ENCODE results near the gene WWOX. TPM values are rescaled to one million over a fixed set of nuclear protein-coding genes. Genes with fewer than 3 reads are reported as not detected.

Gene WWOX
- total and polyA plus RNA-seq, 7 donors: 7.1 to 46.8 (median 16.1) TPM

DNA sequence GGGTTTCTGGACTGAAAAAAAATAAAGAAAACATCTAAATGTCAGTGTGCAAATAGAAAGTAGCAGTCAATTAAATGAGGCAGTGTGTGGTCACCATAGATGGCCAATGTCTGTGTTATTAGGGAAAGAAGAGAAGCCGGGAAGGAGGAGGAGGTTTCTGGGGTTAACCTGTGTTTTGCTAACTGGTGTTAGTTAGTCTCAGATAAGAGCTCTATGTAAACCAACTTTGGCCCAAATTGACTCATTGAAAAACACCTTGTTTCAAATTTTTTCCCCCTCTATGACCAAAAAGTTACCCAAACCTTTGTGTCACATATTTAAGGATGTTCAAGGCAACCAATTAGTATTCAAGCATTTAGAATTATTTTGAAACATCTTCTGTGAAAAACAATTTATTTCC lies 970.2 kb downstream of the WWOX start:
- Histone ChIP-seq H3K9me3 (no peaks in the 10 kb centered on the region), H3K36me3 (no peaks in the 10 kb centered on the region), H3K4me3 (no peak overlapping the region), H3K4me1 (peaks cover 0 to 49% (median 29%) of the 10 kb centered on the region in 4 donors), H3K27ac (peak overlapping the region; percentile 59 to 75 (median 67)), H3K27me3 (no peaks in the 10 kb centered on the region)
- WGBS, 2 donors: 63 to 75% methylated on average over 1 of the region's 1 CpG
- intact Hi-C loops (cut with DNase I): loop anchor here (5.0 to 10.0 kb wide), 4 partner anchors 95 to 535 kb away; partner anchors contain the start of gene MAF
- no peak for DNase-seq
- TF ChIP-seq EP300 (IDR thresholded peaks at IDR 0.05) (no peak), POLR2AphosphoS5 (IDR thresholded peaks at IDR 0.05) (no peak), POLR2A (IDR thresholded peaks at IDR 0.05) (no peak)
- TF ChIP-seq, protein P1, sequence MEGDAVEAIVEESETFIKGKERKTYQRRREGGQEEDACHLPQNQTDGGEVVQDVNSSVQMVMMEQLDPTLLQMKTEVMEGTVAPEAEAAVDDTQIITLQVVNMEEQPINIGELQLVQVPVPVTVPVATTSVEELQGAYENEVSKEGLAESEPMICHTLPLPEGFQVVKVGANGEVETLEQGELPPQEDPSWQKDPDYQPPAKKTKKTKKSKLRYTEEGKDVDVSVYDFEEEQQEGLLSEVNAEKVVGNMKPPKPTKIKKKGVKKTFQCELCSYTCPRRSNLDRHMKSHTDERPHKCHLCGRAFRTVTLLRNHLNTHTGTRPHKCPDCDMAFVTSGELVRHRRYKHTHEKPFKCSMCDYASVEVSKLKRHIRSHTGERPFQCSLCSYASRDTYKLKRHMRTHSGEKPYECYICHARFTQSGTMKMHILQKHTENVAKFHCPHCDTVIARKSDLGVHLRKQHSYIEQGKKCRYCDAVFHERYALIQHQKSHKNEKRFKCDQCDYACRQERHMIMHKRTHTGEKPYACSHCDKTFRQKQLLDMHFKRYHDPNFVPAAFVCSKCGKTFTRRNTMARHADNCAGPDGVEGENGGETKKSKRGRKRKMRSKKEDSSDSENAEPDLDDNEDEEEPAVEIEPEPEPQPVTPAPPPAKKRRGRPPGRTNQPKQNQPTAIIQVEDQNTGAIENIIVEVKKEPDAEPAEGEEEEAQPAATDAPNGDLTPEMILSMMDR (IDR thresholded peaks at IDR 0.05): no peak

DNA sequence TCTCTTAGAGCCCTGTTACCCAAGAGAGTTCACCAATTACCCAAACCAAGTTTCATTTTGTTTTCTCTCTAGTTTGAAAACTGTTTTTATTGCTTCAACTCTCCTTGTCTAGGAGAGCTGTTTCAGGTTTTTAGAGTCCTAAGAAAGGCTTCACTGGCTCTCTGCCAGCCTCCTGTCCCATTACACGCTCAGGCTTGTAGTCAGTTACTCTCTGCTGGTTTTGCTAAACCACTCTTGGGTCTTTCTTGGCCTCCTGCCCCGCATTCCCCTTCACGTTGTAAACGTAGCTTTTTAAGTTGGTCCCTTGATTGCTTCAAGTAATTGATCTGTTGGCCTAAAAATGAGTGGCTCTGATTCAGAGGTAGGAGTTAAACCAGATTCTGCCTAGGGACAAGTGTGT lies 972.0 kb downstream of the WWOX start:
- intact Hi-C loops (cut with DNase I): loop anchor here (5.0 to 10.0 kb wide), 4 partner anchors 93 to 533 kb away; partner anchors contain the start of gene MAF
- peak; percentile 79 for DNase-seq
- peaks cover 0 to 60% (median 32%) of the 10 kb centered on the region in 4 donors for H3K4me1 ChIP-seq
- TF ChIP-seq POLR2AphosphoS5 (IDR thresholded peaks at IDR 0.05) (peak in 1 of 4 donors; percentile 6), EP300 (IDR thresholded peaks at IDR 0.05) (no peak)
- 56 to 71% methylated on average over 4 of the region's 4 CpGs for WGBS, 2 donors
- H3K36me3 ChIP-seq: no peaks in the 10 kb centered on the region
- H3K27ac ChIP-seq: peak overlapping the region; percentile 65 to 75 (median 67)
- H3K4me3 ChIP-seq: no peak overlapping the region
- no peaks in the 10 kb centered on the region for H3K27me3 ChIP-seq
- H3K9me3 ChIP-seq: no peaks in the 10 kb centered on the region

DNA sequence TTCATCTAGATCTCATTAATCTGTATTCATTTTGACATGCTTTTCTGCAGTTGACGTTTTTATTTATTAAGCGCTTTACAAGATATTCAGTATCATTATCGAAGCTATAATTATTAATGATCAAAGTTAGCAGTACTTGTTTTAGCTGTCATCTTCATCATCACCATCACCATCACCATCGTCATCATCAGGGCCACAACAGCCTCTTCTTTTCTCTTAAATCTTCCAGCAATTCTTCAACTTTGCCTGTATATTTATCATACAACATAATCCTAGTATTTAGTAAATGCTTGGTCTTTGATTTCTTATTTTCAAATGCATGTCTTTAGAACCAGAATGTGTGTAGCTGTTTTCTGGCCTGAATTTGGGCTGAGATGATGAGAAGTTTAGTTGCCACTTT lies 973.1 kb downstream of the WWOX start:
- 94 to 96% methylated on average over 4 of the region's 4 CpGs for WGBS, 2 donors
- intact Hi-C loops (cut with DNase I): loop anchor here (5.0 to 10.0 kb wide), 4 partner anchors 92 to 532 kb away; partner anchors contain the start of gene MAF
- no peaks in the 10 kb centered on the region for H3K36me3 ChIP-seq
- TF ChIP-seq POLR2A (IDR thresholded peaks at IDR 0.05): no peak
- TF ChIP-seq EP300 (IDR thresholded peaks at IDR 0.05): no peak
- TF ChIP-seq, protein P1 (IDR thresholded peaks at IDR 0.05): no peak
- no peak for TF ChIP-seq POLR2AphosphoS5 (IDR thresholded peaks at IDR 0.05)
- H3K27ac ChIP-seq: no peak overlapping the region
- DNase-seq: no peak
- peaks cover 0 to 60% (median 31%) of the 10 kb centered on the region in 4 donors for H3K4me1 ChIP-seq
- no peaks in the 10 kb centered on the region for H3K9me3 ChIP-seq
- H3K27me3 ChIP-seq: no peaks in the 10 kb centered on the region
- H3K4me3 ChIP-seq: no peak overlapping the region

DNA sequence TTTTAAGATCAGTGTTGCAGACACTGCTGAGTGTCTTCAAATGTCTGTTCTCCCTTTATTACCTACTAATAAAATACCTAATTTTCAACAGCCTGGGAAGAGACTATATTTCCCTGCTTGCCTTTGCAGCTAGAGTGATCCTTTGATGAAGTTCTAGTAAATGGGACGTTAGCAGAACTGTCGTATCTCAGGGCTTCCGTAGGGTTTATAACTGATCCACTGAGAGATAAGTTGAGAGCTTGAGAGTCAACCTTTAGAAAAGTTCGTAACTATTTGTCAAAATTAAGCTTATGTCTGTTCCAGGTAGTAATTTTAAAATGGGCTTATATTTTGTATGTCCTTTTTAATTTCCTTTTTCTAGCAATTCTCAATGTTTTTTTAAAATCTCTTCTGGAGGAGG lies 974.1 kb downstream of the WWOX start:
- Histone ChIP-seq H3K27ac (no peak overlapping the region), H3K27me3 (no peaks in the 10 kb centered on the region), H3K36me3 (no peaks in the 10 kb centered on the region), H3K4me3 (no peak overlapping the region), H3K9me3 (no peaks in the 10 kb centered on the region), H3K4me1 (peaks cover 0 to 54% (median 30%) of the 10 kb centered on the region in 4 donors)
- intact Hi-C loops (cut with DNase I): loop anchor here (5.0 to 10.0 kb wide), 4 partner anchors 91 to 531 kb away; partner anchors contain the start of gene MAF
- WGBS, 2 donors: 58 to 89% methylated on average over 4 of the region's 4 CpGs
- TF ChIP-seq POLR2A (IDR thresholded peaks at IDR 0.05): no peak
- no peak for DNase-seq

DNA sequence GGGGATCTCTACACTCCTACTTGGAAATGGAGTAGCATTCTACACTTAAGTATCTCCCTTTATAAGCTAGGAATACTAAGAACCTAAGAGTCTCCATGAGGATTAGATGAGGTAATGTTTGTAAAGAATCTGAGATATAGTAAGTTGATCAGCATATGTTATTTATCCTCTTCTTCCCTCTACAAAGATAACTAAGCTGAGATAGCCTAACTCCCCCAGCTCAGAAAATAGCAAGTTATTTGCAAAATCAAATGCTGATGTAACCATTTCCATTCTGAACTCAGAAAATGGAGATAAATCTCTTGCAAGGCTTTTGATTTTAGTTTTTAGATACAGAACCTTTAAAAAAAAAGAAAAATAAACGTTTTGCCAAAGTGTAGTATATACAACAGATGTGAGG lies 975.1 kb downstream of the WWOX start:
- Histone ChIP-seq H3K27ac (peak overlapping the region in 2 of 4 donors; percentile 22 to 41), H3K4me3 (no peak overlapping the region), H3K36me3 (no peaks in the 10 kb centered on the region), H3K4me1 (peaks cover 0 to 45% (median 24%) of the 10 kb centered on the region in 4 donors), H3K9me3 (no peaks in the 10 kb centered on the region), H3K27me3 (no peaks in the 10 kb centered on the region)
- DNase-seq: no peak
- TF ChIP-seq, protein P1 (IDR thresholded peaks at IDR 0.05): no peak
- TF ChIP-seq POLR2AphosphoS5 (IDR thresholded peaks at IDR 0.05): no peak
- no peak for TF ChIP-seq EP300 (IDR thresholded peaks at IDR 0.05)
- TF ChIP-seq POLR2A (IDR thresholded peaks at IDR 0.05): no peak
- intact Hi-C loops (cut with DNase I): loop anchor here (5.0 to 10.0 kb wide), 4 partner anchors 90 to 530 kb away; partner anchors contain the start of gene MAF
- WGBS, 2 donors: 16 to 26% methylated on average over 1 of the region's 1 CpG
